ENCODE results near the gene ABCA7.

GRCh38 chr19:993361-993830, 46.5 kb upstream of the ABCA7 start:
- TF ChIP-seq MYC (IDR thresholded peaks at IDR 0.05; ENCODE audit: low read depth, low read length): no peak
- TF ChIP-seq POLR2A (IDR thresholded peaks at IDR 0.05; ENCODE audit: extremely low read depth, insufficient read length): no peak

All from NB4 (cell line).